Heart left ventricle (tissue), 13 donors: ENCODE results near the gene TMEM14A.

Experiments
- CTCF ChIP-seq, 12 donors: fragments of 200-600 bp; sonication (generic) in 4 of 12; IDR thresholded peaks; one replicate each; pipeline versions ENCODE4 v1.5.0 to v1.8.0; 2018 to 2022; ENCODE audit warnings: antibody characterized with exemption in 12 of 12, mild to moderate bottlenecking in 5 of 12
- POLR2A ChIP-seq, 2 donors: fragments of 450-650 bp; IDR thresholded peaks; one replicate each; pipeline ENCODE4 v1.6.1; 2017; ENCODE audit warnings: antibody characterized with exemption in 2 of 2, mild to moderate bottlenecking in 2 of 2, moderate library complexity in 2 of 2
- donor health status: ischemic (EF 13 %, LVEDD 7.1; RV severe dilation, severe dysfunction).
- donor health status: DM: no; HTN: yes; CAD: no.
- donor health status: DM: no; HTN: no; CAD: no.
- donor health status: ischemic (EF 25% LVEDD 6.9; RV normal size, moderate dysfunction).
- donor health status: ischemic (EF 25% LVEDD 5.7; RV mildly dilated, moderate dysfunction).
- donor health status: ischemic (EF 35%, LVEDD 5.7; RV mildly dilated, moderate dysfunction).
- donor health status: nonischemic (EF 11% LVEDD 7.7; RV severe dilation, severe dysfunction).
- donor health status: DM: yes; HTN: yes; CAD: no.
- donor health status: PGD.
- donor health status: ischemic (EF 29% LVEDD 5.4; RV normal size, mild dysfunction).
- donor health status: nonischemic (EF 23%, LVEDD 6.1; RV moderate dilation, normal function).

DNA sequence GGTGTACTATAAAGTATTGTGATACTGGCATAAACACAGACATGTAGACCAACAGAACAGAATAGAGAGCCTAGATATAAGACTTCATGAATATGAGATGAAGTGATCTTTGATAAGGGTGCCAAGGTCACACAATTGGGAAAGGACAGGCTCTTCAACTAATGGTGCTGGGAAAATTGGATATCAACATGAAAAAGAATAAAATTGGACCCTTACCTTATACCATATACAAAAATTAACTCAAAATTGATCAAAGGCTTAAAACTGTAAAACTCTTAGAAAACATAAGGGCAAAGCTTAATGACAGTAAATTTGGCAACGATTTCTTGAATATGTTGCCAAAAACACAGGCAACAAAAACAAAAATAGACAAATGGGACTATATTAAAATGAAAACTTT is 49.3 kb upstream of the TMEM14A start:
- no peak for TF ChIP-seq CTCF (IDR thresholded peaks at IDR 0.05)
- no peak for TF ChIP-seq POLR2A (IDR thresholded peaks at IDR 0.05)
